ENCODE results near the gene FTO. TPM values are rescaled to one million over a fixed set of nuclear protein-coding genes. Genes with fewer than 3 reads are reported as not detected.

FTO gene
- total RNA-seq, 1 donor from 2014 or later: 116 TPM

GRCh38 chr16:53782148-53782547 lies 78.2 kb downstream of the FTO start:
- DNase-seq (ENCODE audit: low spot score): no peak

GRCh38 chr16:53784291-53784690 lies 80.3 kb downstream of the FTO start:
- no peak for DNase-seq (ENCODE audit: low spot score)

- DNase-seq (ENCODE audit: low spot score): no peak
These were observed 81.1 kb downstream of the FTO start for GRCh38 chr16:53785044-53785443.

GRCh38 chr16:53785916-53786315 lies 82.0 kb downstream of the FTO start:
- no peak for DNase-seq (ENCODE audit: low spot score)

GRCh38 chr16:53787423-53787822 lies 83.5 kb downstream of the FTO start:
- no peak for DNase-seq (ENCODE audit: low spot score)

- DNase-seq (ENCODE audit: low spot score): no peak
These were observed 85.2 kb downstream of the FTO start for GRCh38 chr16:53789137-53789536.

GRCh38 chr16:53792161-53792951 lies 88.4 kb downstream of the FTO start:
- no peak for DNase-seq (ENCODE audit: low spot score)

- no peak for DNase-seq (ENCODE audit: low spot score)
These were observed 99.5 kb downstream of the FTO start for GRCh38 chr16:53803451-53803850.

GRCh38 chr16:53803998-53804397 lies 100.0 kb downstream of the FTO start:
- DNase-seq (ENCODE audit: low spot score): no peak

GRCh38 chr16:53804467-53804866 lies 100.5 kb downstream of the FTO start:
- no peak for DNase-seq (ENCODE audit: low spot score)

- no peak for DNase-seq (ENCODE audit: low spot score)
These were observed 101.2 kb downstream of the FTO start for GRCh38 chr16:53805113-53805512.

- DNase-seq (ENCODE audit: low spot score): no peak
These were observed 101.8 kb downstream of the FTO start for GRCh38 chr16:53805752-53806151.

- DNase-seq (ENCODE audit: low spot score): no peak
These were observed 105.4 kb downstream of the FTO start for GRCh38 chr16:53809088-53809932.

GRCh38 chr16:53812914-53813313 lies 109.0 kb downstream of the FTO start:
- no peak for DNase-seq (ENCODE audit: low spot score)

GRCh38 chr16:53814801-53815200 lies 110.8 kb downstream of the FTO start:
- no peak for DNase-seq (ENCODE audit: low spot score)

GRCh38 chr16:53816211-53816836 lies 112.4 kb downstream of the FTO start:
- DNase-seq (ENCODE audit: low spot score): no peak

- DNase-seq (ENCODE audit: low spot score): no peak
These were observed 113.3 kb downstream of the FTO start for GRCh38 chr16:53817117-53817755.

- DNase-seq (ENCODE audit: low spot score): no peak
These were observed 114.0 kb downstream of the FTO start for GRCh38 chr16:53817812-53818550.

GRCh38 chr16:53821487-53821886 lies 117.5 kb downstream of the FTO start:
- DNase-seq (ENCODE audit: low spot score): no peak

- no peak for DNase-seq (ENCODE audit: low spot score)
These were observed 118.1 kb downstream of the FTO start for GRCh38 chr16:53821957-53822625.
